ENCODE measurements around the gene GATA2. TPM values are rescaled to one million over a fixed set of nuclear protein-coding genes. Genes with fewer than 3 reads are reported as not detected.

GATA2 gene
- total RNA-seq (2012; rRNA removed) = 0.87 and 3.3 TPM in 2 replicates

GRCh38 chr3:128492671-128493569 lies at the start of gene GATA2:
Gene GATA2 (minus strand): TSS chr3:128493201. CDS start chr3:128487031, 6,170 bp downstream.
- Histone ChIP-seq H3K36me3 (ENCODE audit: insufficient read depth, low read length) (no peaks in the 10 kb centered on the region), H3K4me3 (ENCODE audit: low read length) (no peak within 1 kb of the TSS), H3K9me3 (replicated peaks; ENCODE audit: low read length) (no peaks in the 10 kb centered on the region), H3K27me3 (ENCODE audit: control insufficient read depth, insufficient read depth, low read length) (peaks cover 96% of the 10 kb centered on the region), H3K4me1 (ENCODE audit: control insufficient read depth, insufficient read depth, low read length) (peaks cover 28% of the 10 kb centered on the region), H3K4me2 (ENCODE audit: low read length) (no peak within 1 kb of the TSS), H3K9ac (ENCODE audit: low read depth, low read length) (no peak within 1 kb of the TSS)

DNA sequence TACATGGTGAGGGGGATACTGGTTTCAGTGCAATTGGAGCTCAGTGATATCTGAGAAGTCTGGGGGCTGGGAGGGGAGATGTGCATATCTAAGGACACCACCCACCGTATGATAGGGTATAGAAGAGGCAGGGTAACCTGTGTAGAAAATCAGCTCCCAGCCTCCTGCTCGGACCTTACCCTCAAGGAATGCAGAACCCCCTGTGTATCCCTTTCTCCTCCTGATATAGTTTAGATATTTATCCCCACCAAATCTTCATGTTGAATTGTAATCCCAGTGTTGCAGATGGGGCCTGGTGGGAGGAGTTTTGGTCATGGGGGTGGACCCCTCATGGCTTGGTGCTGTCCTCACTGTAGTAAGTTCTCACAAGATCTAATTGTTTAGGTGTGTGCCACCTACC lies 48.2 kb upstream of the GATA2 start:
- H3K27me3 ChIP-seq (ENCODE audit: control insufficient read depth, insufficient read depth, low read length) = peaks cover 52% of the 10 kb centered on the region
- no peak overlapping the region for H3K4me3 ChIP-seq (ENCODE audit: low read length)
- no peak overlapping the region for H3K9ac ChIP-seq (ENCODE audit: low read depth, low read length)
- H3K4me1 ChIP-seq (ENCODE audit: control insufficient read depth, insufficient read depth, low read length) = no peaks in the 10 kb centered on the region
- no peaks in the 10 kb centered on the region for H3K36me3 ChIP-seq (ENCODE audit: insufficient read depth, low read length)
- no peaks in the 10 kb centered on the region for H3K9me3 ChIP-seq (replicated peaks; ENCODE audit: low read length)
- H3K4me2 ChIP-seq (ENCODE audit: low read length) = no peak overlapping the region

GRCh38 chr3:128539376-128539775 lies 46.4 kb upstream of the GATA2 start:
- H3K27me3 ChIP-seq (ENCODE audit: control insufficient read depth, insufficient read depth, low read length) = peaks cover 70% of the 10 kb centered on the region
- no peaks in the 10 kb centered on the region for H3K9me3 ChIP-seq (replicated peaks; ENCODE audit: low read length)

DNA sequence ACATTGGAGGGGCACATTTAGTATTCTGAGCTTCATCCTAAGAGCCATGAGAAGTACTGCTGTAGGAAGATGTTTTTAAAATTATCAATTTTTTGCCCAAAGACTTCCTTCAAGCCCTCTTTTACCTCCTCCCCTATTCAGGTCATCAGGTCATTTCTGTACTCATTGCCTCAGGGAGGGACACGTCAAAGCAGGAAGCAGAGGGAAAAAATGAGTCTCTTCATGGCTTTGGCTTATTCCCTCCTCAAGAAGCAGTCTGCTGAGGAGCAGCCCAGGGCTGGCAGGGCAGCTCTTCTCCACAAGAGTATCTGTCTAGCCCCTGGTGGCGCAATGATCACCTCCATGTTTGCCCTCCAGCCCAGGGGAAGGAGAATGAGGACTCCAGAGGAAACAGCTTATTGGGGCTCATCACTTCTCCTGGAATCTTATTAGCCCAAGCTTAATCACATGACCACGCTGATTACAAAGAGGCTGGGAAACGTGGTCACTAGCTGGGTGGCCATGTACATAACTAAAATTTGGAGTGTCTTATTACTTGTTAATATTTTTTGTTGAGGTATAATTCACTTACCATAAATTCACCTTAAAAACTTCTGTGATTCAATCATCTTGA lies 44.2 kb upstream of the GATA2 start:
- H3K9me3 ChIP-seq (replicated peaks; ENCODE audit: low read length) = no peaks in the 10 kb centered on the region
- H3K36me3 ChIP-seq (ENCODE audit: insufficient read depth, low read length) = no peaks in the 10 kb centered on the region
- H3K4me1 ChIP-seq (ENCODE audit: control insufficient read depth, insufficient read depth, low read length) = no peaks in the 10 kb centered on the region
- H3K4me3 ChIP-seq (ENCODE audit: low read length) = no peak overlapping the region
- no peak overlapping the region for H3K9ac ChIP-seq (ENCODE audit: low read depth, low read length)
- H3K27me3 ChIP-seq (ENCODE audit: control insufficient read depth, insufficient read depth, low read length) = peaks cover 85% of the 10 kb centered on the region
- no peak overlapping the region for H3K4me2 ChIP-seq (ENCODE audit: low read length)

More at GRCh38 chr3:128539376-128539775, 46.4 kb upstream of the GATA2 start:
- H3K4me3 ChIP-seq (ENCODE audit: low read length) = no peak overlapping the region
- no peaks in the 10 kb centered on the region for H3K36me3 ChIP-seq (ENCODE audit: insufficient read depth, low read length)
- no peak overlapping the region for H3K9ac ChIP-seq (ENCODE audit: low read depth, low read length)
- no peaks in the 10 kb centered on the region for H3K4me1 ChIP-seq (ENCODE audit: control insufficient read depth, insufficient read depth, low read length)
- H3K4me2 ChIP-seq (ENCODE audit: low read length) = no peak overlapping the region

DNA sequence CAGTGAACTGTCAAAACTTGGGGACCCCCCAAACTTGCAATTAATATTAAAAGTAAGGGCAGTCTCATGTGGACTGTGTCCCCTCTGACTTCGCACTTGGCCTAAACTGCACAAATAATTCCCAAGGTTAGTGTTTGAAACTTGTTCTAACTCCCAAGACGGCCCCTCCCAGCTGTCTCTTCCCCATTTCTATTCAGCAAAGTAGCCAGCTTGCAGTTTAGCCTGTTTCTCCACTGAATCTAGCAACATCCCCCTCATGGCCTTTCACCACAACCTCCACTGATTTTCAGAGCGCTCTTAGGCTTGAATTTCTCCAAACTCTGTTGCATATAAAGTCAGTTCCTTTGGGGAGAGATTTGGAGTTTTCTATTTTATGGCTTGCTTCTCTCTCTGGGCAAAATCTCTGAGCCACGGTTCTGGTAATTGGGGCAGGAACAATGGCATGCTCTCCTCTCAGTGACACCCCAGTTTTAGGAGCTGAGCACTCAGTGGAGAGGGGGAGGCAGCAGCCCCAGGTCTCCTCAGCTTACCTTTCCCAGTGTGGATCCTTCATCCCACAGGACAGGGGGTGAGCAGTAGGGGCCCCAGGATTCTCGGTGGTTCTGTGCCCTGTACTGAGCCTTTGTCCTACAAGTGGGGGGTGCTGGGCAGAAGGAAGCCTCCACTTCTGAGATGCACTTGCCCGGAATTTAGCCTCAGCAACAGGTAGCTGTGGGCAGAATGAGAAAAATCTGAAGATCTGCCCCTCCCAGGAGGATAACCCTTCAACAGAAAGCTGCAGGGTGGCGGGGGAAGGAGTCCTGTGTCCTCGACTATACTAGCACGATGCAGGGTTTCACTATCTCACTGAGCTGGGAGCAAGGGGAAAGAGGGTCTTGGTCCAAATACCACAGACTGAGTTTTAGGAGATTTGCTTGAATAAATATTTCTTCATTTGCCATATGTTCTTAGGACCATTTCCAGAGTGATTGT lies 39.3 kb upstream of the GATA2 start:
- no peak overlapping the region for H3K4me3 ChIP-seq (ENCODE audit: low read length)
- no peaks in the 10 kb centered on the region for H3K9me3 ChIP-seq (replicated peaks; ENCODE audit: low read length)
- peaks cover 76% of the 10 kb centered on the region for H3K27me3 ChIP-seq (ENCODE audit: control insufficient read depth, insufficient read depth, low read length)
- no peak overlapping the region for H3K9ac ChIP-seq (ENCODE audit: low read depth, low read length)
- H3K4me2 ChIP-seq (ENCODE audit: low read length) = no peak overlapping the region
- H3K36me3 ChIP-seq (ENCODE audit: insufficient read depth, low read length) = no peaks in the 10 kb centered on the region
- no peaks in the 10 kb centered on the region for H3K4me1 ChIP-seq (ENCODE audit: control insufficient read depth, insufficient read depth, low read length)

DNA sequence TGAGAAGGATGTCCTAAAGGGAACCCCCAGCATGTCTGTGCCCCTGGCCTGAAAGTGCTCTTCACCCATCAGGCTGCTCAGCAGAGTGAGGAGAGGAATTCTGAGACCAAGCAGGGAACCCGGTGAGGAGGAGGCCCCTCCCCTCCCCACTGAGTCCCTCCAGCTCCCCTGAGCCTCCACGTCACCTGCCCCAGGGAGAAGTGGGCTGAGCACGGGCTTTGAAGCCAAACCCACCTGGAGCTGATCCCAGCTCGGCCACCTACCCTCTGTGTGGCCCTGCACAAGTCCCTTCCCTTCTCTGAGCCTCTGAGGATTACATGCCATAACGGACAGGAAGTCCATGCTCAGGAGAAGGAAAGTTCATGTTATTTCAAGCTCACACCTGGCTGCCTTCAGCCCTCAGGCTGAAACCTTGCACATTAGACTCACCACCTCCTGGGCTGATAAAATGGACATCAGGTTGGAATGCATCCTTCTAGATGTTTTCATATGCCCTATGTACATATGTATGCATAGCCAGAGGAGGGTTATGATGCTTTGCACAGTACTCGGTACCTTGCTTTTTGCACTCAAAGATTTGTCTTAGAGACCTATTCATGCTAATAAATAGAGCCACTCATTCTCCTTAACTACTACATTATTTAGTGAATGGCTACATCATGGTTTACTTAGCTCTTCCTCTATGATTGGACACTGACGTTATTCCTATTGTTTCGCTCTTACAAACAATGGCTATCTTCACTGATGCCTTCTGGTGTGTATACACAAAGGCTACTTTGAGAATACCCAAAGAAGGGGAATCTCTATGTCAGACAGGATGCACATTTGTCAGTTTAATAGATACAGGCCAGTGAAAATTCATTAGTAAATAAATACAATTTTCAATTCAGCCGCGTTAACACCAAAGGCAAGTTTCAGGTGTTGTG lies 31.6 kb upstream of the GATA2 start:
- Histone ChIP-seq H3K36me3 (ENCODE audit: insufficient read depth, low read length) (no peaks in the 10 kb centered on the region), H3K4me1 (ENCODE audit: control insufficient read depth, insufficient read depth, low read length) (no peaks in the 10 kb centered on the region), H3K27me3 (ENCODE audit: control insufficient read depth, insufficient read depth, low read length) (peaks cover 66% of the 10 kb centered on the region), H3K9ac (ENCODE audit: low read depth, low read length) (no peak overlapping the region), H3K4me2 (ENCODE audit: low read length) (no peak overlapping the region), H3K4me3 (ENCODE audit: low read length) (no peak overlapping the region), H3K9me3 (replicated peaks; ENCODE audit: low read length) (no peaks in the 10 kb centered on the region)

DNA sequence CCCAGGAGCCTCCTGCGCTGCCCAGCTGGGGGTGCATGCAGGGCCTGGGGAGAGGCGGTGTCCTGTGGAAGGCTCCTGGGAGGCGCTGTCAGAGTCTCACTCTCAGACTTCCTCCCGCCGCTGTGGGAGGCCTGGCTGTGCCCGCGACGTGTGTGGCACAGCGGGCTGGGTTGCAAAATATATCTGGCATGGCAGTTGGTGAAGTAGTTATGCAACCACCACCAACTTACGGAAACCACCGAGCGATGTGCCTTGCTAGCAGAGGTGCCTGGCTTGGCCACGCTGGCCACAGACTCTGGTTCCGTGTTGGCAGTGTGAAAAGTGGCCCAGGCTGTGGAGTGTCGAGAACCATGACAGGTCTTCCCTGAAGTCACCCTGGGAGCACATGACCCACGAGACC lies 30.6 kb upstream of the GATA2 start:
- H3K27me3 ChIP-seq (ENCODE audit: control insufficient read depth, insufficient read depth, low read length) = peaks cover 75% of the 10 kb centered on the region
- H3K9ac ChIP-seq (ENCODE audit: low read depth, low read length) = no peak overlapping the region
- no peaks in the 10 kb centered on the region for H3K4me1 ChIP-seq (ENCODE audit: control insufficient read depth, insufficient read depth, low read length)
- H3K4me2 ChIP-seq (ENCODE audit: low read length) = no peak overlapping the region
- no peaks in the 10 kb centered on the region for H3K36me3 ChIP-seq (ENCODE audit: insufficient read depth, low read length)
- H3K4me3 ChIP-seq (ENCODE audit: low read length) = no peak overlapping the region
- H3K9me3 ChIP-seq (replicated peaks; ENCODE audit: low read length) = no peaks in the 10 kb centered on the region

DNA sequence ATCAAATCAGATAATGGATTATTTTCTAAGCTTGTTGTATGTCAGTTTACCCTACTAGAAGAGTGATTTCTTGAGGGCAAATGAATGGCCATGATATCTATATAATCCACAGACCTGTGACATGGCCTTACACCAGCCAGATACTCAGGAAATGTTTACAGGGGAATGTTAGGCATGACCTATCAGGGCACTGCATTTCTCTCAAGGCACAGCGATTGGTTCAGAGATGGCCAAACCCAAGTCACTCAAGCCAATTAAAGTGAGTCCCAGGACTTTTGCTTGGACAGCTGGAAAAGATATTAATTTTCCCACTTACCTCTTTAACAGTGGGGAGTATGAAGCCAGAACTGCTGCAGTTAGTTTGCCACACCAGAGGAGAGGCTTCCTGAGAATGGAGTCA lies 28.7 kb upstream of the GATA2 start:
- Histone ChIP-seq H3K4me2 (ENCODE audit: low read length) (no peak overlapping the region), H3K4me3 (ENCODE audit: low read length) (no peak overlapping the region), H3K27me3 (ENCODE audit: control insufficient read depth, insufficient read depth, low read length) (peaks cover 84% of the 10 kb centered on the region), H3K4me1 (ENCODE audit: control insufficient read depth, insufficient read depth, low read length) (no peaks in the 10 kb centered on the region), H3K9ac (ENCODE audit: low read depth, low read length) (no peak overlapping the region), H3K9me3 (replicated peaks; ENCODE audit: low read length) (no peaks in the 10 kb centered on the region), H3K36me3 (ENCODE audit: insufficient read depth, low read length) (no peaks in the 10 kb centered on the region)

- Histone ChIP-seq H3K27me3 (ENCODE audit: control insufficient read depth, insufficient read depth, low read length) (peaks cover 84% of the 10 kb centered on the region), H3K4me2 (ENCODE audit: low read length) (no peak overlapping the region), H3K4me3 (ENCODE audit: low read length) (no peak overlapping the region), H3K9ac (ENCODE audit: low read depth, low read length) (no peak overlapping the region), H3K9me3 (replicated peaks; ENCODE audit: low read length) (no peaks in the 10 kb centered on the region), H3K36me3 (ENCODE audit: insufficient read depth, low read length) (no peaks in the 10 kb centered on the region), H3K4me1 (ENCODE audit: control insufficient read depth, insufficient read depth, low read length) (no peaks in the 10 kb centered on the region)
These were observed 25.8 kb upstream of the GATA2 start for GRCh38 chr3:128518587-128519490.

DNA sequence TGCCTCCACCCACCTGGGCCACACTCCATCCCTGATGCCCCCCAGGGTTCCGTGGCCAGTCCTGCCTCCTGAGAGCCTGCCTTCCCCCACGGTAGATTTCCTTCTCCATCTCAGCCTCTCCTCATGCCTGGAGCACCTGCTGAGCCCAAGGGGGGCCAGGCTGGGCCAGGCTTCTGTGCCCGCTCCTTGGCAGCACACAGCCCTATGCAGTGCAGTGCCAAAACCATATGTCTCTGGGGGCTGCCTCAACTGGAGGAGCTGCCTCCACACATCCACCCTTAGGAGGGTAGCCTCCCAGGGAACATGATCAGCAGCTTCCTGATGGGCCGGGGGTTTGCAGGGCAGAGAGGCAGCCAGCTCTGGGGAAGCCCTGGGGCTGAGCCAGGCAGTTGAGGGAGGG lies 24.6 kb upstream of the GATA2 start:
- Histone ChIP-seq H3K4me2 (ENCODE audit: low read length) (no peak overlapping the region), H3K9ac (ENCODE audit: low read depth, low read length) (no peak overlapping the region), H3K4me1 (ENCODE audit: control insufficient read depth, insufficient read depth, low read length) (no peaks in the 10 kb centered on the region), H3K36me3 (ENCODE audit: insufficient read depth, low read length) (no peaks in the 10 kb centered on the region), H3K27me3 (ENCODE audit: control insufficient read depth, insufficient read depth, low read length) (peaks cover 83% of the 10 kb centered on the region), H3K4me3 (ENCODE audit: low read length) (no peak overlapping the region), H3K9me3 (replicated peaks; ENCODE audit: low read length) (no peaks in the 10 kb centered on the region)

Measured in skeletal muscle satellite cell (primary cell).